GM21423 (cell line): ENCODE results near the gene PLCB2.

Experiments
- ATAC-seq: cut with Tn5 transposase; IDR thresholded peaks from one replicate; pipeline ENCODE4 v1.9.1; 2021; ENCODE audit warnings: mild to moderate bottlenecking, moderate library complexity; ENCODE audit not compliant: unreplicated experiment

Gene PLCB2

DNA sequence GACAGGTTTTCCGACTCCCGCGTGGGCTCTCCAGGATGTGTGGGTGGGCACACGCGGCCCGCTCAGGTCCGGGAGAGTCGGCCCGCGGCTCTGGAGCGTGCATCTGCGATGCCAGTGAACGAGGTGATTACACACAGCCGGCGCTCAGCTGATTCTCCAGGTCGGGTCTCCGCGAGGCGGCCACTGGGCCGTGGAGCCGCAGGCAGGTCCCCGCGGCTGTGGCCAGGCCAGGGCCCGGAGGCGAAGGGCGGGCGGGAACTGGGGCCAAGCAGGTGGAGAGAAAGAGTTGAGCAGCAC lies 55.6 kb downstream of the PLCB2 start:
- no peak for ATAC-seq

DNA sequence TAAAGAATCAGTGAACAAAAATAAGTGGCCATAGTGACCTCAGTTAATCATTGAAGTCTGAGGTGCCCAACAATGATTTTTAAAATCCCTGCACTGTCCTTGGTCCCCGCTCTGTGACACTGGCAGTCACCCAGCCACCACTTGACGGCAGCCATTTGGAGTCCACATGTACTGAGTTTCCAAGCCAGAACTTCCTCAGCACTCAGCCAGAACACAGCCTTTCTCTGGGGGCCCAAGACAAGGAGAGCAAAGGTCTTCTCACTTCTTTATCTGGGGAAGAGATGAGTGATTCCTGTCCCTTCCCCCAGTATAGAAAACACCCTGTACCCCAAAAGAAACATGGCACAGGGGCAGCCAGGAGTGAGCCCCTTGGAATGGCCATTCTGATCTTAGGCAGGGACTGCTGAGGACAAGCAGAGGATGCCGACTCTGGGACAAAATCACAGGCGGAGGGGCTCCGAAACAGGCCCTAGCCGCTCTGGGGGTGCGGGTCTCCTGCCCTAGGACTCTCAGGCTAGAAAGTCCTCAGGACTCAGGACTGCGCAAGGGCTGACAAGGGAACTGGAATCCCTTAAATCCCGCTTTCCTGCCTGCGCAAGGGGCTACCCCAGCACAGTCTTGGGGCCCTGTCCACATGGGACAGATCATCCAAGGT lies 56.1 kb downstream of the PLCB2 start:
- ATAC-seq: no peak

DNA sequence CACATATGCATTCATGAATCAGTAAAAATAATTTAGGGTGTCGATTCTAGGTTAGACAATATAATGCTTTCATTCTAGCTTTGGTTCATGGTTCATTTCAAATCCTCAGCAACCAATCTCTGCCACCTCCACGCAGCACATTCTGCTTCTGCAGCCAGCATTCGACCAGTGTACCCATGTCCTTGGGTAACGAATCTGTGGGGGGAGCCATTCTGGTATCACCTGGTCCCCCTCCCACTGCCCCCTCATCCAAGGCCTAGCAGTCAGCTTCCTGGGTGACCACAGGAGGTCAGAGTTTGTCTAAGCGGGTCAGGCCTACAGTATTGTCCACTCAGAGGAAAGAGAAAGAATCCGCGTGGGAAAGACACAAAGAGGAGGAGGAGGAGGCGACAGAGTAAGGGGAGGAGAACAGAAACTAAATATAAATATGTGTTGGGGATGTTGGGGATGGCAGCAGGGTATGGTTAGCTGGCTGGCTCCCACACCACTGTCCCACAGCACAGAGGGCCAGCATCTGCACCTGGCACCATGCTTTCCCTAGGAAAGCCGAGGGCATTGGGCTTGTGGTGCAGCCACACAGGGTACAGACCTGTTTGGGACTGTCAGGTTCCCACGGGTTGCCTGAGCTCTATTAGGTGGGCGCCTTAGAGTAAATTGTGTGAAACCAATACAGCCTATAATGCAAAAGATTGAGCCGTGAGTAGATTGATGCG lies 56.8 kb downstream of the PLCB2 start:
- ATAC-seq: no peak

DNA sequence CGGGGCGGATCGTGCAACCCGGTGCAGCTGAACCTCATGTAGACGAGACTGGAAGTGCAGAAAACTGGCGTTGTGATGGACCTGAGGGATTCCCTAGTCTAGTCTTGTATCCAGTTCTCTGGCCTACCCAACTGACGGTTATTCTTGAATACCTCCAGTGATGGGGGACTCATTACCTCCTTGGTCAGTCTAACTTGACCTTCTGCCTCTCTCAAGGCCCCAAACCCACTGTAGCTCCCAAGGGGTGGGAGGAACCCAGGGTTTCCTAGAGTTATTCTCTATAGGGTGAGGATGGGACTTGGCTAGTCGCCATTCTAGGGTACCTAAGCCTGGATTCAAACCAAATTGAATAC lies 57.5 kb downstream of the PLCB2 start:
- ATAC-seq: no peak

DNA sequence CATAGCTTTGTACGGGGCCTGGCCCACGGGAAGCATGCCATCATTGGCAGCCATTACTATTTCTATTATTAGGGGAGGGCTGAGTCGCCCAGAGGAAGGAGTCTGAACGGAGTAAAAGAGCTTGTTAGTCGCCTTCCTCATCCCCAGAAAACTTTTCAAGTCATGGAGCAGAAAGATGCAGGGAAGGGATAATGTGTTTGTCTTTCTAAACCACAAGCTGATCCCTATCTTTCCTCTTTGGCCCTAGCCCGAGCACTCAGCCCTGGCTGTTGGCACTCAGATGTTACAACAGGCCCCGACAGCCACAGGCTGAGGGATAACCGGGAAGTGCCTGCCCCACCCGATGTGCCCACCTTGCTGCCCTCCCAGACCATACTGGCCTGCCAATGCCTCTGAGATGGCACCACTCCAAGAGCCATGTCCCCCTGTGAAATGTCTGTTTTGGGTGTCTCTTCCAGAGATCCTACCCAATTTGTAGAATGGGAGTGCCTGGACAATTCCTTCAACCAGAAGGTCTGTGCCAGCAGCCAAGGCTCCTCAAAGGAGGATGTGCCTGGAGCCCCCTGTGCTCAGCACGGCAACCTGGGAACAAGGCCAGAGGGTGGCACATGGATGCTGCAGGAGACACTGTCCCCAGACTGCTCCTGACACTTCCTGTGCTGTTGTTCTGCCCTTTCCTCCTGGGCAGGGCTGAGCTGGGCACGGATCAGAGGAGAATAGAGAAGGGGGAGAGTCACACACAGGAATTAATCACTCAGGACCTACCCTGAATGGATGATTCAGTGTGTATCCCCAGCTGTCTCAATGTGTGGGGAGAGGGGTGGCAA lies 58.0 kb downstream of the PLCB2 start:
- ATAC-seq: no peak

DNA sequence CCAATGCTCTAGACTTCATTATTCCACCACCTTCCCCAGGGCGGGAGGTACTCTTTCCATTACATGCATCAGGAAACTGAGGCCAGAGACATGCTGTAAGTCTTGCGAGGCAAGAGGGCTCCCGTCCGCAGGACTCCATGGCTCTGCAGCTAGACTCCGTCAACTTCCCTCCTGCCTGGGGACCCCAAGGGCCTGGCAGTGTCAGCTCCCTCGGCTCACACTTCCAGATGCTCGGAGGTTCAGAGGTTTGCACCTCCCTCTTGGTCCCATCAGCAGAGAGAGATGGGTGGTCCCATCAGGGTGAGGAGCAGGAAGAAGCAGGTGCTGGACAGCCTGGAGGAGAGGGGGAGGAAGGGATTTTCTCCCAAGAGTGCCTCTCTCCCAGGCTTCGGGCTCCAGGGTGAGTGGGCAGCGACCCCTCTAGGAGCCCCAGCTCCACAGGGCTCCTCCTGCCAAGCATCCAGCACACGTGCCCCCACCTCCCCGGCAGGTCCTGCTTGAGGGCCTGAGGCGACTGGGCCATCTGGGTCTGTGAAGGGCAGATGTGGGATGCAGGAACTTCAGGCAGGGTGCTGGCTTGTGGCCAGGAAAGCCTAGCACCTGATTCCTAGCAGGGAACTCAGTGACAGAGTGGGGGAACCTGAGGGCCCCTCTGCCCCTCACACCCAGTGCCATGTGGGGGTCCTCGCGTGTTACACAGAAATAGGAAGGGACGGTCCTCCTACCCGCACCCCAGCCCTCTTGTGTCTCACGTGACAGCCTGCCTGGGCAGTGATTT lies 59.5 kb downstream of the PLCB2 start:
- no peak for ATAC-seq

DNA sequence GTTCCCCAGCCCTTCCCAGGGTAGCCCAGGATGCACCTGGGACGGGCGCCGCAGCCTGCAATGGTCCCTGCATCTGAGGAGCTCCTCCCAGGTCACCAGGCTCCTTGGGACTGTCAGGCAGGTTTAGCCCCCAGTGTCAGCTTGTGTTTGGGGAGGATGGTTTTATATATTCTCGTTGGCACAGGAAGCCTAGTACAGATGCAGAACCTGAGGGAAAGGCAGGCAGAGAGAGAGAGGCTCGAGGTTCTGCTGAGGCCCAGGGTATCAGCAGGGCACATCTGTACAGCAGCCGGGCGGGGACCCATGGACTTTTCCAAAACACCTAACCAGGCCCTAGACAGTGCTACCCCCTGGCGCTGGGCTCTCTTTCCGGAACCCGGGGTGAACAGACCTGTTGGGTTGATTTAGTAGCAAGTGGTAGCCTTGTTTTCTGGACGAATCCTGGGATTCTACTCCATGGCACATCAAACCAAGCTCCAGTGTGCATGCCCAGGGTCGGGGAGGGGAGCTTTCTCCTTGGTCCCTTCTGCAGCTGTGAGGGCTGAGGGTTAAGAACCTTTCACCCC lies 60.2 kb downstream of the PLCB2 start:
- ATAC-seq: no peak

DNA sequence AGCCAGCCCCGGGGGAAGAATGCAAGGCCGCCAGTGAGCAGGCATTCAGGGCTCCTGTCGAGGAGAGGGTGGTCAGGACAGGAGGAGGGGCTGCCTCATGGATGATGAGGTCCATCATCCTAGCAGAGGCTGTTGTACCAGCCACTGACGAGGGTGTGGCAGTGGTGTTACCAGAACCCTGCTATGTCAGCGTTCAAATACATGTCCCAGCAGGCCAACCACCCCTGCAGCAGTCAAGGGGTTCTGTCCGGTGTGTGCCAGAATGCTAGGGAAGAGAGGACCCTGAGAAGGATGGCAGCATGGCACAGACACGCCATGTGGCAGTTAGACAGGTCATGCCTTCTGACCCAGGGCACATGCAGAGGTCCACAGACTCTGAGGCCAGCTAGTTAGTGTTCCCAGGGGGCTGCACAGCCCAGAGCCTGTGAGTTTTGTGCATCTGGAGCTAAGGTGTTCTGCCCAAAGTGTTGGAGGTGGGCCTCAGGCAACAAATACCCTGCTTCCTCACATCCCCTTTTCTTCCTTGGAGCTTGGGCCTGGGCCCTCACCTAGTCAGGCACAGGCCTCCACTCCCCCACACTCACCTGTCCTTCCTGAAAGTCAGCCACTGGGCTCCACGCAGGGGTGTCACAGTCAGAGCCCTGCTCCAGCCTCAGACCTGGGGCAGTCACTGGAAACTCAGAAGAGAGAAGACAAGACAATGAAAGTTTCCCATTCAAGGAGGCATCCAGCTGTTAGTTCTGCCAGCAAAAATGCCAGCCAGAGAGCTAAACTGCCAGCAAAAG lies 61.0 kb downstream of the PLCB2 start:
- ATAC-seq: no peak

DNA sequence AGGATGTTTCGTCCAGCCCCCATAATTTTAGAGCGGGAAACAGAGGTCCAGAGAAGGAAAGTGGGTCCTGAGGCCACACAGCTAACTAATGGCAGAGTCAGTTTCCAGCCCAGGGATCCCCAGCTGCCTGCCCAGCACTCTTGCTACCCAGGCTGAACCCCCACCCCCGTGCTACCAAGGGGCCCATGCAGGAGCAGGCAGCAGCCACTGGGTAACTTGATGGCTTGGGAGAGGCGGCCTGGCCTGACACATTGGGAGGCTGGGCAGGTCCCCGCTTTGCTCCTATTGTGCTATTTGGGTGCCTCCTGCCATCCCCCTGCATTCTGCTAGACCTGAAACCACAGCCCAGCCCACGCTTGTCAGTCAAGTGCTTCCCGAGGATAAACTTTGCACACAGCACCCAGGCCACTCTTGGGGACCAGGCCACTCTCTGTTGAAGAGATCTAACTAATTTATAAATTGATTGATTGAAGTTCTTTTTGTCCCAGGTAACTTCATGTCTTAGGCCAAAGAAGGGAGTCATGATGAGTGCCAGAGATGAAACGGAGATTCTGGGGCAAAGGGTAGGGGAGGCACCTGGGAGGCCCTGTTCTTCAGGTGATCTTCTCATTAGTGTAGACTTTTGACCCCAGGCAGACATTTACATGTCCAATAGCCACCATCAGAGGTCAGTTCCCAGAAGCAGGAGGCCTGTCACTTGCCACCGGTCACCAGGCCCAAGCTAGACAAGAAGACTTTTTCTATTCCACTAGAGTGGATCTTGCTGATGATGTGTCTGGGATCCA lies 61.9 kb downstream of the PLCB2 start:
- ATAC-seq: no peak

DNA sequence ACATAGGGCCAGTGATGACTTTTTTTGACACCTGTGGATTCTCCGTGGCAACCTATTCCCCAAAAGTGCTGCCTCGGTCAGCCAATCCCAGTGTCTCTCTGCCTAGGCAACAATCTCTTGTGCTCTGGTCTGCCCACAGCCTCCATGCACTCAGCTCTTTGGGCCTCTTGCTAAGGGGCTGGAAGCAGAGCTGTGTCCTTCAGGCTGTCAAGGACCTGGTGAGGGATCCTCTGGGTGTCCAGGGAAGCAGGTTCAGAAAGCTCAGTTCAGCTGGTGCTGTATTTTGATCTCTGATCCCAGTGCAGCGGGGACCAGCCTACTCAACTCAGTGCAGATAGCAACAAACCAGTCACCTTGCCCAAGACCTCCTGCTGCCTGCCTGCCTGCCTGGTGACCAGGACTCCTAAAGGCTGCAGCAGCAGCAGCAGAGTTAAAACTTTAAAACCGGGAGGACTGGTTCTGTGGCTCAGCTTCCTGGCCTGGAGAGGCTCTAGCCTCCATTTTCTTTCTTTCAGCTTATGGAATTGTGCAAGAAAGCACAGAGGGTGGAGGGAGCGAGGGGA lies 62.7 kb downstream of the PLCB2 start:
- ATAC-seq: no peak

DNA sequence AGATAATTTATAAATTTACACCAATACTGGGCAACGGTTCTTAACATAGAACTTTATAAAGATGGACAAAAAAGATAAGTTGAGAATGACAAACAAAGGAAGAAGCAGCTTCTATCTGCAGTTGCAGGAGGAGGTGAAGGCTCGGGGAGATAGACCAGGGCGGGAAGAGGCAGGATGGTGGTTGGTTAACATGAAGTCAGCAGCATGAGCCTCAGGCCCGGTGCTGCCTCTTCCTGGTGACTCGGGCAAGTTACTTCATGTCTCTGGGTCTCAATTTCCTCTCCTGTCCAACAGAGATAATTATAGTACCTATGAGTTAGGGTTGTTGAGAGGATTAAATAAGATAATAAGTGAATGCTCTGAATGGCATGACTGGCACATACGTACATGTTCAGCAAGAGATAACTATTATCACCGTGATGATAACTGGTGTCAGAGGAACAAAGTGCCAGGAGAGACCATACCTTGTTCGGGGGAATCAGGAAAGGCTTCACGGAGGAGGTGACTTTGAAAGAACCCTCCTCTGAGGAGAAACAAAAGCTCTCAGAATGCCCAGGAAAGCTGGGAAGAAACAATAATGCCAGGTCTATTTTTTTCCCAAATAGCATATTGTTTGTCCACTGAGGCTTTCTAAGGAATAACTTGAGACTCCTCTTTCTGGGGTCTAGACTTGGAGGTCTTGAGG lies 64.5 kb downstream of the PLCB2 start:
- ATAC-seq: no peak

DNA sequence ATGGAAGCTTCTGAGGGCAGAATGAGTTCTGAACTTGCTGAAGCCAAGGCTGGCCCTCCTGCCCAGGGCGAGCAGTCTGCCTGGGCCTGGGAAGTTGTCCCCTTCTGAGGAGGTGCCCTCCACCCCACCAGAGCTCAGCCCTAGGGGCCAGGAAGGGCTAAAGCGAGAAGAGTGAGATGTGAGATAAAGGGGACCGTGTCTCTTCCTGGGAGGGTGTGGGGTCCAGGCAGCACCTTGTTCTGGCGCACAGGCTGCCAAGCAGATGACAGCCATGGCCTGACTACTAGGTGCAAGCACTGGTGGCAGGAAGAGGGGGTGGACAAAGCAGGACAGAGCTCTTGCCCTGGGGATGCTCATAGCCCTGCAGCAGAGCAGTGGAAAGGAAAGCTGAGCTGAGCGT lies 65.1 kb downstream of the PLCB2 start:
- ATAC-seq: no peak

DNA sequence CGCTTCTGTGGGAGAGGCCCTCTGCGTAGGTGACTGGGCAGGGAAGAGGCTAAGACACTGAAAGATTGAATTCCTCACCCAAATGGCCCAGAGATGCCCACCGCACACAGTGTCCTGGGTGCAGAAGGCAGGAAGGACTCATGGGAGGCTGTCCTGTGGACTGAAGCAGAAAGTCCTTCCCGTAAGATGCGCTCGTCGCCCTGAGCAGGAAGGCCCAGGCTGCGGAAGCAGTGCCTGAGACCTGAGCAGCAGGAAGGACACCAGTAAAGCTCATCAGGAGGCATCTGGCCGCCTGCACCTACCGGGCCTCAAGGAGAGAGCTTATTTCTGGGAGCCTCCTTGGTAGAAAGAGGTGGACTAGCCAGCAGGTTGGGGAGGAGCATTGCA lies 65.5 kb downstream of the PLCB2 start:
- no peak for ATAC-seq

DNA sequence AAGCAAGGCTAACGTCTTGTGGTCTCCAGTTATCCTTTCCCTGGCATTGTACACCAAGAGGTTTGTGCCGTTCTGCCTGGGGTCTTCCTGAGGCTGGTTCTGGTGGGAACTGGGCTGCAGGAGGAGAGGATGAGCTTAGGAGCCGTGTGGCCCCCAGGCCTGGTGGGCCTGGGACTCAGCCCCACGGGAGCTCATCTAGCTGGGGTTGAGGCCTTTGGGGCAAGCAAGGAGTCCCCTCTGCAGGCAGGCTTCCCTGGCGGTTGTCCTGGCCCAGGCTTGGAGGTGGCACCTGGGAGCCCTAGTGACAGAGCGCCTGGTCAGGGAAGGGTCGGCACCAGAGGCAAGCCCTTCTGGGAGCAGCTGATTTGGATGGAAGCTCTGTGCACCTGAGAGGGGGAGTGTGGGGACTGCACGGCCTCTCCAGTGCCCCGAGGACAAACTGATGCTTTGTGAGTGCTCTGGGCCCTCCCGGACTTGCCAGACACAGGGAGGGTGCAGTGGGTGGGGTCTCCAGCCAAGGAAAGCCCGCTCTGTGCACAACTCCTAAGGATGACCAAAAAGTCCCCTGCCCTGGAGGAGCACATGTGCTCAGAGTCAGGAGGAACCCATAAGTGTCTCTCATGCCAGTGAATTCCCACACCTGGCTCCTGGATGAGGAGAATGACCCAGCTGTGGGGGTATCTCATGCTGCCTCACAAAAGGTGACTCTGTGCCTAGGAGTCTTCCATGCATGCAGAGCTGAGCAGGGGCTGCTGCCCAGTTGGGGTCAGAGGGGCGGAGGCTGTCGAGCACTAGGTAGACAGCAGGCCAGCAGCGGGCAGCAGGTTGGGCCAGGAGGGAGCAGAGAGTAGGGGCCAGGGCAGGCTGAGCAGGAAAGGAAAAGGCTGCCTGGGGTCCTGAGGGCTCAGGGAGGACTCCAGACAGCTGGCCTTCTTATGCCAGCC lies 66.2 kb downstream of the PLCB2 start:
- ATAC-seq: no peak

DNA sequence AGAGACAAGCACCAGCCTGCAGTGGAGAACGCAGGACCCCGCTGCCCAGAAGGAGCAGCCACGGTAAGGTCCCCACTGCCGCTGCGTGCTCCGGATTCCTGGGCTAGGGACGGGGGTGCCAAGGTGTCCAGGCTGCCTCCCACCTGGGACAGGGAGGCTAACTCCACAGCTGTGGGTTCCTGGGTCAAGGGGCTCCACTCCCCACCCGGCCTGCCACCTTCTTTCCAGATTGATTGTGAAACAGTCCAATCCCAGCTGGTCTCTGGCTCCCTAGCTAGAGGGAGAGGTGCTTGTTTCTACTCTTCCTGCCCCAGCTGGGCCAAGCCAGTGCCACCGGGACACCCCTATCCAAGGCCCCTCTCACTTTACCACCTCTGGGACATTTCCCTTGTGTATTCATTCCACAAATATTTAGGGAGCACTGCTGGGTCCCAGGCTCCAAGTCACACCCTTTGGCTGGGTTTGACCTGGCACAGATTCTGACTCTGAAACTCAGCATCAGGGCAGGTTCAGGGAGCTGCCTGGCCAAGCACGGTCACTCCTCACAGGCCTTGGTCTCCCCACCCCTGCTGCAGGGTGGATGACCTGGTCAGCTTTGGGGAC lies 67.0 kb downstream of the PLCB2 start:
- ATAC-seq: no peak

DNA sequence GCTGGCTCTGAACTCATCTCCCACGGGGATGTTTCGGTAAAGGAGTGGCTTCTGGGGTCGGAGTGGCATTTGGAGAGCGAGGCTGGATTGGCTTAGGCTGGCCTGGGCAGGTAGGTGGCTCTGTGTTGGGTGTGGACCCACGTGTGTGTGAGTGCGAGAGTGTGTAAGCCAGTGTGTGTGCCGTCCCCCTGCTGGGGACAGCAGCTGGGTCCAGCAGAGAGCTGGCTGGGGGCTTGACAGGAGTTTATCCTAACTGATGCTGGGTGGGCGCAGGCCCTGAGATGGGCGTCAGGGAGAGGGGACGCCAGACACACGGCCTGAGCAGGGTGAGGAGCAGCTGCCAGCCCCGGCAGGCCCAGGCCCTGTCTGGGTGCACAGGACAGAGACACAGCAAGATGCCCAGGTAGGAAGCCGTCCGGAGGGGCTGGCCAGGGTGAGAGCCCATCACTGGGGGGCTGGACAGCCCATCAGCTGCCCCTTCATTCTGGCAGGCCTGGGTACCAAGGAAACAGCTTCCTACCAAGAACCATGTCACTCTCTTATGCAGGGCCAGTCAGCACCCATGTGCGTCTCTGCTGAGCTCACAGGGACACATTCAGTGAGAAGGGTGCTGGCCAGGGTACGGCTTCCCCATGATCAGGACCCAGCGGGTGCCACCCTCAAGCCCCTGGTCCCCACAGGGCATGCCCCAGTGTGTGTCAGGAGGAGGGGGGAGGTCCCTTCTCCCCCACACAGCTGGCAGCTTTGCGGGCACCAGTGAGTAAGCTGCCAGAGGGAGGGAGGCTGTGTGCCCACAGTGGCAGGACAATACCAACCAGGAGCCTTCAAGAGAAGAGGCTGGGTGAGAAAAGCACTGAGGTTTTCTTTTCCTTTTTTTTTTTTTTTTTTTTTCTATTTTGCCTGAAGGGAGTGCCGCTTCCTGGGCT lies 67.8 kb downstream of the PLCB2 start:
- ATAC-seq: no peak
